ENCODE measurements around the gene CPED1.

- TF ChIP-seq REST (IDR thresholded peaks at IDR 0.05; ENCODE audit: borderline replicate concordance) (no peak), CTCF (IDR thresholded peaks at IDR 0.05; ENCODE audit: poor library complexity, severe bottlenecking) (no peak), POLR2AphosphoS5 (IDR thresholded peaks at IDR 0.05) (no peak), EZH2 (IDR thresholded peaks at IDR 0.05; ENCODE audit: borderline replicate concordance, insufficient read depth, low read length, poor library complexity, severe bottlenecking) (no peak), SMC3 (conservative IDR thresholded peaks at IDR 0.05; ENCODE audit: poor library complexity) (no peak), MXI1 (conservative IDR thresholded peaks at IDR 0.05; ENCODE audit: poor library complexity, severe bottlenecking) (no peak), EP300 (conservative IDR thresholded peaks at IDR 0.05; ENCODE audit: poor library complexity, severe bottlenecking) (no peak), RAD21 (conservative IDR thresholded peaks at IDR 0.05) (no peak)
Observed at GRCh38 chr7:120944826-120945562, 43.5 kb upstream of the CPED1 start.
